Activated CD8-positive, alpha-beta T cell treated with anti-CD3 and anti-CD28 coated beads for 36 hours (primary cell): ENCODE results near the gene HMCN1. TPM values are rescaled to one million over a fixed set of nuclear protein-coding genes. Genes with fewer than 3 reads are reported as not detected.

Experiments used
- ATAC-seq: fragments of 200-7000 bp; cut with Tn5 transposase; one replicate; pipeline ENCODE4 v1.10.0; 2021; ENCODE audit warnings: mild to moderate bottlenecking, moderate library complexity
- CTCF ChIA-PET: fragments of 350-600 bp; sonication (Branson Sonifier 250); formaldehyde crosslinking; loops from one replicate; lab custom pipeline; 2021; ENCODE audit warnings: antibody characterized with exemption; lab: Charles Lee
- POLR2A ChIA-PET: fragments of 350-600 bp; sonication (Branson Sonifier 250); formaldehyde crosslinking; loops from one replicate; lab custom pipeline; 2021; ENCODE audit warnings: antibody characterized with exemption; lab: Charles Lee
- DNase-seq: peaks from one replicate; pipeline ENCODE4 v3.0.0-alpha.2; 2020
- H3K27ac Mint-ChIP-seq: one replicate; pipeline ENCODE4 v1.8.0; 2021; ENCODE audit warnings: mild to moderate bottlenecking, mixed read lengths
- H3K27me3 Mint-ChIP-seq: one replicate; pipeline ENCODE4 v1.8.0; 2021; ENCODE audit warnings: mixed read lengths
- H3K36me3 Mint-ChIP-seq: one replicate; pipeline ENCODE4 v1.8.0; 2021; ENCODE audit warnings: low read depth, mixed read lengths
- H3K4me1 Mint-ChIP-seq: one replicate; pipeline ENCODE4 v1.8.0; 2021; ENCODE audit warnings: low read depth, mixed read lengths
- H3K4me3 Mint-ChIP-seq: one replicate; pipeline ENCODE4 v1.8.0; 2021; ENCODE audit warnings: mild to moderate bottlenecking, moderate library complexity, mixed read lengths
- H3K9me3 Mint-ChIP-seq: one replicate; pipeline ENCODE4 v1.8.0; 2021; ENCODE audit warnings: mixed read lengths
- intact Hi-C: fragments of 100-400 bp; cut with micrococcal nuclease; formaldehyde crosslinking; loops from one replicate; pipeline ENCODE4 v1.10.0; 2022
- total RNA-seq, 2 experiments: library from RNA; stranded (reverse); gene quantifications; one replicate each; pipeline ENCODE4 v1.2.3, GENCODE V29; 2021
- TF ChIP-seq, protein P1 (sequence below): fragments of 200-600 bp; IDR thresholded peaks from one replicate; pipeline ENCODE4 v1.8.0; 2022; ENCODE audit warnings: antibody characterized with exemption, mild to moderate bottlenecking

The HMCN1 gene
- total RNA-seq, 2 experiments from 2014 or later: not detected

GRCh38 chr1:185971688-185972087, 237.5 kb downstream of the HMCN1 start:
- TF ChIP-seq, protein P1, sequence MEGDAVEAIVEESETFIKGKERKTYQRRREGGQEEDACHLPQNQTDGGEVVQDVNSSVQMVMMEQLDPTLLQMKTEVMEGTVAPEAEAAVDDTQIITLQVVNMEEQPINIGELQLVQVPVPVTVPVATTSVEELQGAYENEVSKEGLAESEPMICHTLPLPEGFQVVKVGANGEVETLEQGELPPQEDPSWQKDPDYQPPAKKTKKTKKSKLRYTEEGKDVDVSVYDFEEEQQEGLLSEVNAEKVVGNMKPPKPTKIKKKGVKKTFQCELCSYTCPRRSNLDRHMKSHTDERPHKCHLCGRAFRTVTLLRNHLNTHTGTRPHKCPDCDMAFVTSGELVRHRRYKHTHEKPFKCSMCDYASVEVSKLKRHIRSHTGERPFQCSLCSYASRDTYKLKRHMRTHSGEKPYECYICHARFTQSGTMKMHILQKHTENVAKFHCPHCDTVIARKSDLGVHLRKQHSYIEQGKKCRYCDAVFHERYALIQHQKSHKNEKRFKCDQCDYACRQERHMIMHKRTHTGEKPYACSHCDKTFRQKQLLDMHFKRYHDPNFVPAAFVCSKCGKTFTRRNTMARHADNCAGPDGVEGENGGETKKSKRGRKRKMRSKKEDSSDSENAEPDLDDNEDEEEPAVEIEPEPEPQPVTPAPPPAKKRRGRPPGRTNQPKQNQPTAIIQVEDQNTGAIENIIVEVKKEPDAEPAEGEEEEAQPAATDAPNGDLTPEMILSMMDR: no peak
- H3K36me3 Mint-ChIP-seq: no peaks in the 10 kb centered on the region
- H3K4me1 Mint-ChIP-seq: no peaks in the 10 kb centered on the region
- CTCF ChIA-PET: no interaction called here
- no peak for ATAC-seq
- H3K4me3 Mint-ChIP-seq: no peak overlapping the region
- no peak overlapping the region for H3K27ac Mint-ChIP-seq
- no peak for DNase-seq
- intact Hi-C loops: no loop called here
- POLR2A ChIA-PET: no interaction called here
- peaks cover 5% of the 10 kb centered on the region for H3K27me3 Mint-ChIP-seq
- H3K9me3 Mint-ChIP-seq: no peaks in the 10 kb centered on the region

DNA sequence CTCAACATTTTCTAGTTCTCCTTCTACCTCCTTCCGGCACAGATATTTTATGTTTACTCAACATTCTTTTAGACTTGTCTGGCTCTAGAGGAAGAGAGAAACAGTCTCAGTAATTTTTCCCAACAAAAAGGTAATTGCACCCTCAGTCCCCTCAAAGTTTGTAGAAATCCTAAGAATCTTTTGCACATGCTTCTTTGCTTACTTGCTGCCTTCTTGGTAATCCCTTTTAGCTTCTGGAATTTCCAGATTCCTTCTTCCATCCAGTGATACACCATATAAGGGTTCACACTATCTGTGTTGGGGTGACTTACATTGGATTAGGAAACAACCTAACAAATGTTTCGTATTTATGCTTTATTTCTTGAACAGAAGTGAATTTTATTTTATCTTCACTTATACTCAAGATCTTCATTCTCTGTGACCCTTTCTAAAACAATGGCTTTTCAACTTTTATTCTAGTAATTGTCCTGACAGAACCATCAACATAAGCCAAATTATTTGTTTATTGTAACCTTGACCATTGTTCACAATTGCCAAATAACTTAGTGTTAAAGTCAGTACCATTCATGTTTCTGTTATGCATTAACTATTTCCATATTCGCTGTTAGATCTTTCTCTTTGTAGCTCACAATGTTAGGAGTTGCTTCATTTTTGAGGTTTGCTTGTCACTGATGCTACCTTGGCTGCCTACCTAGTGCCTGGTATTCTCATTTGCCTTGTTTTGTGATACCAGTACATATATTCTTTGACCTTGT, 238.1 kb downstream of the HMCN1 start:
- no peak for ATAC-seq
- ChIA-PET CTCF (no interaction called here), POLR2A (no interaction called here)
- H3K4me1 Mint-ChIP-seq: no peaks in the 10 kb centered on the region
- no peak overlapping the region for H3K4me3 Mint-ChIP-seq
- DNase-seq: no peak
- H3K27me3 Mint-ChIP-seq: peaks cover 5% of the 10 kb centered on the region
- no peaks in the 10 kb centered on the region for H3K9me3 Mint-ChIP-seq
- intact Hi-C loops: no loop called here
- H3K27ac Mint-ChIP-seq: no peak overlapping the region
- H3K36me3 Mint-ChIP-seq: no peaks in the 10 kb centered on the region
- TF ChIP-seq, protein P1: no peak

GRCh38 chr1:185973645-185974044, 239.5 kb downstream of the HMCN1 start:
- Mint-ChIP-seq H3K36me3 (no peaks in the 10 kb centered on the region), H3K27me3 (peaks cover 5% of the 10 kb centered on the region), H3K9me3 (no peaks in the 10 kb centered on the region), H3K4me3 (no peak overlapping the region), H3K4me1 (no peaks in the 10 kb centered on the region), H3K27ac (no peak overlapping the region)
- TF ChIP-seq, protein P1: no peak
- intact Hi-C loops: no loop called here
- DNase-seq: no peak
- POLR2A ChIA-PET: no interaction called here
- CTCF ChIA-PET: no interaction called here
- ATAC-seq: no peak

DNA sequence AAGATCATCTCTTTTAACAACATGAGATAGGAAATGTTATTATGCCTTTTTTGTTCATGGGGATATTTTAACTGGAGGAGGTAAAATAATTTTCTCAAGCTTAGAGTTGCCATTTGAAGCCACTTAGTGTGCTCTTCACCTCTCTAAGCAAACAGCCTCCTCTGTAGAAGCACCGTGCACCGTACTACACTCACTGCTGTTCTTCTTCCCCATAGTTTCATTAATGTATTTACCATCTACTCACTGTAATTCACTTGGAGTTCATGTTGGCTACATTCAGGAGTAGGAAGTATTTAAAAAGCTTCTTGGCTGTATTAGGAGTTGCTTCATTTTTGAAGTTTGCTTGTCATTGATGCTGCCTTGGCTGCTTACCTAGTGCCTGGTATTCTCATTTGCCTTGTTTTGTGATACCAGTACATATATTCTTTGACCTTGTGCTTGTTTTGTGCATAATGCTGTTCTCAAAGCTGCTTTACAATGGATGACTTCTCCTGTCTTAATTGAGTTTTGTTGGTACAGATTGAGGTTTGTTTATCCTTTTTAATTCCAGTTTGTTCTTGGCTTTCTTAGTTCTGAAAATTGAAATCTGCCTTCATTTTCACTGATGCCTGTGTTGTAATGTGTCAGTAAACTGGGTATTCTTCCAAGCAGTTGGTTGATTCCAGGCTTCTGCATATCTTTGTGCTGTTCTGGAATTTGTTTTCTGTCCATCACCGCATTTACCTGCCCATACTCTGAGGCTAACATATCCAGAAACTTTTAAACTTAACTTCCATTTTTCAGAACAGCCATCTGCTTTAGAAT, 240.4 kb downstream of the HMCN1 start:
- DNase-seq: no peak
- Mint-ChIP-seq H3K9me3 (no peaks in the 10 kb centered on the region), H3K27me3 (peaks cover 5% of the 10 kb centered on the region), H3K4me3 (no peak overlapping the region), H3K36me3 (no peaks in the 10 kb centered on the region), H3K27ac (no peak overlapping the region), H3K4me1 (no peaks in the 10 kb centered on the region)
- ChIA-PET POLR2A (no interaction called here), CTCF (no interaction called here)
- TF ChIP-seq, protein P1: no peak
- no peak for ATAC-seq
- intact Hi-C loops: no loop called here

DNA sequence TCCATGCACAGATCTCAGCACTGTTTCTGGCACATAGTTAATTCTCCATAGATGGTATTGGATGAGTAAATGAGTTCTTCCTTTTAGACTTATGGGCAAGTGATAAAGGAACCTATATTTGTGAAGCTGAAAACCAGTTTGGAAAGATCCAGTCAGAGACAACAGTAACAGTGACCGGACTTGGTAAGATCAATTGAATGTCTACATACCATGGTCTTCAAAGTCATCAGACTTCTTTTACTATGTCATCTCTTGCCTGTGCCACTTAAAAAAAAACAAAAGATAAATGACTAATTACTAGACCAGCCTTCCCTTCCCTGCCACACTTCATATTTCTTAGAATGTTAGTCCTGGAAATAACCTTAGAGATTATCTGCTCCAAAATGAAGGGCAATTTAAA, 246.7 kb downstream of the HMCN1 start:
- no peak for ATAC-seq
- H3K27ac Mint-ChIP-seq: no peak overlapping the region
- H3K4me3 Mint-ChIP-seq: no peak overlapping the region
- ChIA-PET CTCF (no interaction called here), POLR2A (no interaction called here)
- H3K27me3 Mint-ChIP-seq: peaks cover 5% of the 10 kb centered on the region
- TF ChIP-seq, protein P1: no peak
- no peaks in the 10 kb centered on the region for H3K4me1 Mint-ChIP-seq
- no peaks in the 10 kb centered on the region for H3K36me3 Mint-ChIP-seq
- no peak for DNase-seq
- intact Hi-C loops: no loop called here
- H3K9me3 Mint-ChIP-seq: no peaks in the 10 kb centered on the region
